Purkinje cell (primary cell): ENCODE measurements around the gene JADE1. TPM values are rescaled to one million over a fixed set of nuclear protein-coding genes. Genes with fewer than 3 reads are reported as not detected.

ENCODE experiments used
- polyA plus RNA-seq: library from polyadenylated mRNA; unstranded; fragments of >200 nt; fragmentation: Nextera tagmentation; gene quantifications from 2 replicates; pipeline ENCODE4 v1.2.1, GENCODE V29; 2014

The JADE1 gene
- polyA plus RNA-seq: 15.3 and 20.1 TPM in 2 replicates

DNA sequence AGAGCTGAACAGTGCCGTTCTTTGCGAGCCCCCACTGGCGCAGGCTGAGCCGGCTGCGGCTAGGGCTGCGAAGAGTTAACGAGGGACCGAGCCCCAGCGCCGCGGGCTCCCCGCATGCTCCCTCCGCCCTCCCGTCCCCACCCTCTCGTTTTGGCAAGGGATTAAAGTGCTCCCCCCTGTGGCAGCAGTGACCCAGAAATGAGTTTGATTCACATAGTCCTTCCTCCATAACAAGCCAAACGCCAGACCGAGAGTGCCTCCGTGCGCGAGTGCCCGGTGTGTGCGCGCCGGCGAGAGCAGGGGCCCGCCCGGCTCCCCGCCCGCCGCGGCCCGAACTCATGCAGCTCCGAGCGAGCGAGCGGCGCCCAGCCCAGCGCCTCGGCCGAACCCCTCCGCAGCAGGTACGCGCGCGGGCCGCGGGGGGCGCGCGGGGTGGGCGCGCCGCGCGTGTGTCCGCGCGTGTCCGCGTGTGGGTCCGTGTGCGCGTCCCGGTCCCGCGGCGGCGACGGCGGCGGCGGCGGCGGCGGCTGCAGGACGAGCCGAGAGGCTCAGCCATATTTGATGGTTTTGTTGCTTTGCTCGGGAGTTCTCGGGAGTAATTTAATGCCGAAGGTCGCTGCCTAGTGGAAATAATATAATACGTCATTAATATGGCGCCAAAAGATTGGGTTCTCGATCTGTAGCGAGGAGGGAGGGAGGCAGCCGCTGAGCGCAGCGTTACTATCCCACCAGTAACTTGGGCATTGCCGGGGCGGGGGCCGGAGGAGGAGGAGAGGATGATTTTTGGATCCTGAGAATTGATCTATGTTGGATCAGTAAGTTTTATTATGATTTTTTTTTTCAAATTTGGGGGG, at the start of gene JADE1:
JADE1 (plus strand) TSS at position 224 of the 854 bp plus-strand sequence. CDS start 22,059 bp downstream, outside the sequence.

